HEK293 (cell line): ENCODE measurements around the gene RBMS3.

Source experiments
- CTCF ChIA-PET: fragments of 350-600 bp; formaldehyde crosslinking; extraction: SDS; loops from one replicate; lab custom pipeline; 2021; ENCODE audit warnings: antibody characterized with exemption; lab: Yijun Ruan, JAX
- POLR2A ChIA-PET: fragments of 300-600 bp; formaldehyde crosslinking; extraction: SDS; loops from one replicate; lab custom pipeline; 2020; ENCODE audit warnings: antibody characterized with exemption, inconsistent platforms; lab: Yijun Ruan, JAX
- H3K27ac ChIP-seq: fragments of 200-500 bp; sonication (Bioruptor generic); 2 replicates; pipeline ENCODE4 v1.5.1; 2014; ENCODE audit warnings: low read depth, low read length, control low read depth, inconsistent platforms; ENCODE audit errors: extremely low read depth
- H3K36me3 ChIP-seq, 2 experiments: fragments of 200-500 bp in 1 of 2; sonication (Bioruptor generic) in 1 of 2; 1 replicate in 1 of 2; 2 replicates in 1 of 2; pipeline ENCODE4 v1.5.1; 2014 to 2017; ENCODE audit warnings: inconsistent platforms in 2 of 2, low read length in 2 of 2; ENCODE audit not compliant: control insufficient read depth in 2 of 2, insufficient read depth in 1 of 2
- H3K4me1 ChIP-seq: fragments of 200-500 bp; sonication (Bioruptor generic); 2 replicates; pipeline ENCODE4 v1.5.1; 2014; ENCODE audit warnings: mild to moderate bottlenecking, low read length, inconsistent platforms; ENCODE audit not compliant: control insufficient read depth, insufficient read depth
- H3K4me3 ChIP-seq: 2 replicates; pipeline ENCODE4 v1.5.1; 2011; ENCODE audit warnings: low read depth, mild to moderate bottlenecking, control low read depth, low read length, moderate library complexity
- H3K9me3 ChIP-seq: fragments of 200-500 bp; sonication (Bioruptor generic); 2 replicates; pipeline ENCODE4 v1.5.1; 2014; ENCODE audit warnings: low read depth, low read length, inconsistent platforms; ENCODE audit not compliant: control insufficient read depth, insufficient read depth
- GFI1B ChIP-seq: fragments of 450-650 bp; formaldehyde crosslinking; IDR thresholded peaks from 2 replicates; pipeline ENCODE4 v1.5.1; 2016; ENCODE audit warnings: missing biosample characterization, missing genetic modification characterization
- GLI2 ChIP-seq: fragments of 450-650 bp; formaldehyde crosslinking; IDR thresholded peaks from 2 replicates; pipeline ENCODE4; 2017; ENCODE audit warnings: missing biosample characterization, missing genetic modification characterization, low read depth, borderline replicate concordance
- TCF7L2 ChIP-seq: IDR thresholded peaks from 2 replicates; pipeline ENCODE4 v1.6.1; 2011; ENCODE audit warnings: low read depth, mild to moderate bottlenecking, inconsistent platforms, low read length, moderate library complexity, borderline replicate concordance
- TRIM28 ChIP-seq: IDR thresholded peaks from 2 replicates; pipeline ENCODE4 v1.6.1; 2011; ENCODE audit warnings: low read length, control low read depth, borderline replicate concordance
- WT1 ChIP-seq: fragments of 450-650 bp; formaldehyde crosslinking; IDR thresholded peaks from 2 replicates; pipeline ENCODE4 v1.5.1; 2016; ENCODE audit warnings: missing biosample characterization, missing genetic modification characterization
- ZNF114 ChIP-seq: fragments of 450-650 bp; formaldehyde crosslinking; IDR thresholded peaks from 2 replicates; pipeline ENCODE4 v1.5.0; 2017; ENCODE audit warnings: missing biosample characterization, missing genetic modification characterization
- ZNF16 ChIP-seq: fragments of 450-650 bp; formaldehyde crosslinking; IDR thresholded peaks from 2 replicates; pipeline ENCODE4 v1.5.1; 2016; ENCODE audit warnings: low read depth, missing biosample characterization, missing genetic modification characterization
- ZNF175 ChIP-seq: fragments of 450-650 bp; formaldehyde crosslinking; IDR thresholded peaks from 2 replicates; pipeline ENCODE4 v1.5.1; 2016; ENCODE audit warnings: missing biosample characterization, missing genetic modification characterization
- ZNF37A ChIP-seq: fragments of 450-650 bp; IDR thresholded peaks from 2 replicates; pipeline ENCODE4 v1.5.1; 2018; ENCODE audit warnings: missing biosample characterization, missing genetic modification characterization
- ZNF423 ChIP-seq: fragments of 450-650 bp; formaldehyde crosslinking; IDR thresholded peaks from 2 replicates; pipeline ENCODE4 v1.5.1; 2016; ENCODE audit warnings: missing biosample characterization, missing genetic modification characterization
- ZNF561 ChIP-seq: fragments of 450-650 bp; IDR thresholded peaks from 2 replicates; pipeline ENCODE4 v1.5.1; 2018; ENCODE audit warnings: missing biosample characterization, missing genetic modification characterization, borderline replicate concordance
- ZNF624 ChIP-seq: fragments of 450-650 bp; formaldehyde crosslinking; IDR thresholded peaks from 2 replicates; pipeline ENCODE4 v1.5.1; 2017; ENCODE audit warnings: missing biosample characterization, missing genetic modification characterization
- ZNF785 ChIP-seq: fragments of 450-650 bp; formaldehyde crosslinking; IDR thresholded peaks from 2 replicates; pipeline ENCODE4 v1.5.1; 2016; ENCODE audit warnings: missing biosample characterization, missing genetic modification characterization
- ZSCAN30 ChIP-seq: fragments of 450-650 bp; IDR thresholded peaks from 2 replicates; pipeline ENCODE4 v1.5.1; 2018; ENCODE audit warnings: missing biosample characterization, mild to moderate bottlenecking, missing genetic modification characterization, moderate library complexity
- TF ChIP-seq, protein P1 (sequence below): fragments of 450-650 bp; formaldehyde crosslinking; IDR thresholded peaks from 2 replicates; pipeline ENCODE4 v1.5.1; 2016; ENCODE audit warnings: missing biosample characterization, missing genetic modification characterization
- TF ChIP-seq, protein P2 (sequence below): fragments of 450-650 bp; formaldehyde crosslinking; IDR thresholded peaks from 2 replicates; pipeline ENCODE4 v1.5.1; 2016; ENCODE audit warnings: missing biosample characterization, missing genetic modification characterization, borderline replicate concordance
- TF ChIP-seq, protein P3 (sequence below): fragments of 450-650 bp; formaldehyde crosslinking; IDR thresholded peaks from 2 replicates; pipeline ENCODE4 v1.5.1; 2017; ENCODE audit warnings: missing biosample characterization, missing genetic modification characterization
- TF ChIP-seq, protein P4 (sequence below): fragments of 450-650 bp; formaldehyde crosslinking; IDR thresholded peaks from 2 replicates; pipeline ENCODE4 v1.5.1; 2016; ENCODE audit warnings: missing biosample characterization, missing genetic modification characterization, borderline replicate concordance

The RBMS3 gene

DNA sequence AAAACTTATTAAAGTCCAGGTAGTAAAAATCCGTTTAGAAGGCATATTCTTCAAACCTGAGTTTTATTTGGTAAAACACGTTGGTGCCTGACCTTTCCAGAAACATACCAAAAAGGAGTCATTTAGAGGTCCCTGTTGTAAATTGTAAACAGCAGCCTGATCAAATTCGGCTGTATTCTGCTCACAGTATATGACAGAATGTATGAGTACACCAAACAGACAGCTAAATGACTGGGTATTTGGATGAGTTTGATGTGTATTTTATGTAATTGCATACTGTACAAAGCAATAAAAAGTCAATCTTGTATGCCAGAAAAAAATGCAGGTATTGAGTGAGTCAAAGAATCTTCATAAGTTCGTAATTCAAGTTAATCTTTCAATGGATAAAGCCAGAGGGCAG is 330.4 kb downstream of the RBMS3 start (continued):
- TF ChIP-seq ZSCAN30 (no peak), ZNF561 (no peak), TRIM28 (no peak), GFI1B (tag by site-specific recombination) (no peak), WT1 (no peak), ZNF16 (no peak), ZNF37A (tag by site-specific recombination) (no peak)
- TF ChIP-seq, protein P1, sequence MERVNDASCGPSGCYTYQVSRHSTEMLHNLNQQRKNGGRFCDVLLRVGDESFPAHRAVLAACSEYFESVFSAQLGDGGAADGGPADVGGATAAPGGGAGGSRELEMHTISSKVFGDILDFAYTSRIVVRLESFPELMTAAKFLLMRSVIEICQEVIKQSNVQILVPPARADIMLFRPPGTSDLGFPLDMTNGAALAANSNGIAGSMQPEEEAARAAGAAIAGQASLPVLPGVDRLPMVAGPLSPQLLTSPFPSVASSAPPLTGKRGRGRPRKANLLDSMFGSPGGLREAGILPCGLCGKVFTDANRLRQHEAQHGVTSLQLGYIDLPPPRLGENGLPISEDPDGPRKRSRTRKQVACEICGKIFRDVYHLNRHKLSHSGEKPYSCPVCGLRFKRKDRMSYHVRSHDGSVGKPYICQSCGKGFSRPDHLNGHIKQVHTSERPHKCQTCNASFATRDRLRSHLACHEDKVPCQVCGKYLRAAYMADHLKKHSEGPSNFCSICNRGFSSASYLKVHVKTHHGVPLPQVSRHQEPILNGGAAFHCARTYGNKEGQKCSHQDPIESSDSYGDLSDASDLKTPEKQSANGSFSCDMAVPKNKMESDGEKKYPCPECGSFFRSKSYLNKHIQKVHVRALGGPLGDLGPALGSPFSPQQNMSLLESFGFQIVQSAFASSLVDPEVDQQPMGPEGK (tag by site-specific recombination), result no peak

- H3K36me3 ChIP-seq, result no peaks in the 10 kb centered on the region
- ChIA-PET POLR2A (no interaction called here), CTCF (no interaction called here)
- H3K9me3 ChIP-seq, result no peaks in the 10 kb centered on the region
- H3K27ac ChIP-seq, result no peak overlapping the region
- no peaks in the 10 kb centered on the region for H3K4me1 ChIP-seq
- H3K4me3 ChIP-seq, result no peak overlapping the region
- no peak for TF ChIP-seq ZNF114 (tag by site-specific recombination)
- TF ChIP-seq ZNF624, result no peak
- no peak for TF ChIP-seq ZNF423 (tag by site-specific recombination)
- TF ChIP-seq, protein P2, sequence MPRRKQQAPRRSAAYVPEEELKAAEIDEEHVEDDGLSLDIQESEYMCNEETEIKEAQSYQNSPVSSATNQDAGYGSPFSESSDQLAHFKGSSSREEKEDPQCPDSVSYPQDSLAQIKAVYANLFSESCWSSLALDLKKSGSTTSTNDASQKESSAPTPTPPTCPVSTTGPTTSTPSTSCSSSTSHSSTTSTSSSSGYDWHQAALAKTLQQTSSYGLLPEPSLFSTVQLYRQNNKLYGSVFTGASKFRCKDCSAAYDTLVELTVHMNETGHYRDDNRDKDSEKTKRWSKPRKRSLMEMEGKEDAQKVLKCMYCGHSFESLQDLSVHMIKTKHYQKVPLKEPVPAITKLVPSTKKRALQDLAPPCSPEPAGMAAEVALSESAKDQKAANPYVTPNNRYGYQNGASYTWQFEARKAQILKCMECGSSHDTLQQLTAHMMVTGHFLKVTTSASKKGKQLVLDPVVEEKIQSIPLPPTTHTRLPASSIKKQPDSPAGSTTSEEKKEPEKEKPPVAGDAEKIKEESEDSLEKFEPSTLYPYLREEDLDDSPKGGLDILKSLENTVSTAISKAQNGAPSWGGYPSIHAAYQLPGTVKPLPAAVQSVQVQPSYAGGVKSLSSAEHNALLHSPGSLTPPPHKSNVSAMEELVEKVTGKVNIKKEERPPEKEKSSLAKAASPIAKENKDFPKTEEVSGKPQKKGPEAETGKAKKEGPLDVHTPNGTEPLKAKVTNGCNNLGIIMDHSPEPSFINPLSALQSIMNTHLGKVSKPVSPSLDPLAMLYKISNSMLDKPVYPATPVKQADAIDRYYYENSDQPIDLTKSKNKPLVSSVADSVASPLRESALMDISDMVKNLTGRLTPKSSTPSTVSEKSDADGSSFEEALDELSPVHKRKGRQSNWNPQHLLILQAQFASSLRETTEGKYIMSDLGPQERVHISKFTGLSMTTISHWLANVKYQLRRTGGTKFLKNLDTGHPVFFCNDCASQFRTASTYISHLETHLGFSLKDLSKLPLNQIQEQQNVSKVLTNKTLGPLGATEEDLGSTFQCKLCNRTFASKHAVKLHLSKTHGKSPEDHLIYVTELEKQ (tag by site-specific recombination), result no peak
- TF ChIP-seq ZNF175 (tag by site-specific recombination), result no peak
- TF ChIP-seq, protein P3, sequence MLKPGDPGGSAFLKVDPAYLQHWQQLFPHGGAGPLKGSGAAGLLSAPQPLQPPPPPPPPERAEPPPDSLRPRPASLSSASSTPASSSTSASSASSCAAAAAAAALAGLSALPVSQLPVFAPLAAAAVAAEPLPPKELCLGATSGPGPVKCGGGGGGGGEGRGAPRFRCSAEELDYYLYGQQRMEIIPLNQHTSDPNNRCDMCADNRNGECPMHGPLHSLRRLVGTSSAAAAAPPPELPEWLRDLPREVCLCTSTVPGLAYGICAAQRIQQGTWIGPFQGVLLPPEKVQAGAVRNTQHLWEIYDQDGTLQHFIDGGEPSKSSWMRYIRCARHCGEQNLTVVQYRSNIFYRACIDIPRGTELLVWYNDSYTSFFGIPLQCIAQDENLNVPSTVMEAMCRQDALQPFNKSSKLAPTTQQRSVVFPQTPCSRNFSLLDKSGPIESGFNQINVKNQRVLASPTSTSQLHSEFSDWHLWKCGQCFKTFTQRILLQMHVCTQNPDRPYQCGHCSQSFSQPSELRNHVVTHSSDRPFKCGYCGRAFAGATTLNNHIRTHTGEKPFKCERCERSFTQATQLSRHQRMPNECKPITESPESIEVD (tag by site-specific recombination), result no peak
- no peak for TF ChIP-seq ZNF785 (tag by site-specific recombination)
- TF ChIP-seq GLI2 (tag by site-specific recombination), result no peak
- TF ChIP-seq ZNF37A (tag by site-specific recombination), result no peak
- TF ChIP-seq, protein P4, sequence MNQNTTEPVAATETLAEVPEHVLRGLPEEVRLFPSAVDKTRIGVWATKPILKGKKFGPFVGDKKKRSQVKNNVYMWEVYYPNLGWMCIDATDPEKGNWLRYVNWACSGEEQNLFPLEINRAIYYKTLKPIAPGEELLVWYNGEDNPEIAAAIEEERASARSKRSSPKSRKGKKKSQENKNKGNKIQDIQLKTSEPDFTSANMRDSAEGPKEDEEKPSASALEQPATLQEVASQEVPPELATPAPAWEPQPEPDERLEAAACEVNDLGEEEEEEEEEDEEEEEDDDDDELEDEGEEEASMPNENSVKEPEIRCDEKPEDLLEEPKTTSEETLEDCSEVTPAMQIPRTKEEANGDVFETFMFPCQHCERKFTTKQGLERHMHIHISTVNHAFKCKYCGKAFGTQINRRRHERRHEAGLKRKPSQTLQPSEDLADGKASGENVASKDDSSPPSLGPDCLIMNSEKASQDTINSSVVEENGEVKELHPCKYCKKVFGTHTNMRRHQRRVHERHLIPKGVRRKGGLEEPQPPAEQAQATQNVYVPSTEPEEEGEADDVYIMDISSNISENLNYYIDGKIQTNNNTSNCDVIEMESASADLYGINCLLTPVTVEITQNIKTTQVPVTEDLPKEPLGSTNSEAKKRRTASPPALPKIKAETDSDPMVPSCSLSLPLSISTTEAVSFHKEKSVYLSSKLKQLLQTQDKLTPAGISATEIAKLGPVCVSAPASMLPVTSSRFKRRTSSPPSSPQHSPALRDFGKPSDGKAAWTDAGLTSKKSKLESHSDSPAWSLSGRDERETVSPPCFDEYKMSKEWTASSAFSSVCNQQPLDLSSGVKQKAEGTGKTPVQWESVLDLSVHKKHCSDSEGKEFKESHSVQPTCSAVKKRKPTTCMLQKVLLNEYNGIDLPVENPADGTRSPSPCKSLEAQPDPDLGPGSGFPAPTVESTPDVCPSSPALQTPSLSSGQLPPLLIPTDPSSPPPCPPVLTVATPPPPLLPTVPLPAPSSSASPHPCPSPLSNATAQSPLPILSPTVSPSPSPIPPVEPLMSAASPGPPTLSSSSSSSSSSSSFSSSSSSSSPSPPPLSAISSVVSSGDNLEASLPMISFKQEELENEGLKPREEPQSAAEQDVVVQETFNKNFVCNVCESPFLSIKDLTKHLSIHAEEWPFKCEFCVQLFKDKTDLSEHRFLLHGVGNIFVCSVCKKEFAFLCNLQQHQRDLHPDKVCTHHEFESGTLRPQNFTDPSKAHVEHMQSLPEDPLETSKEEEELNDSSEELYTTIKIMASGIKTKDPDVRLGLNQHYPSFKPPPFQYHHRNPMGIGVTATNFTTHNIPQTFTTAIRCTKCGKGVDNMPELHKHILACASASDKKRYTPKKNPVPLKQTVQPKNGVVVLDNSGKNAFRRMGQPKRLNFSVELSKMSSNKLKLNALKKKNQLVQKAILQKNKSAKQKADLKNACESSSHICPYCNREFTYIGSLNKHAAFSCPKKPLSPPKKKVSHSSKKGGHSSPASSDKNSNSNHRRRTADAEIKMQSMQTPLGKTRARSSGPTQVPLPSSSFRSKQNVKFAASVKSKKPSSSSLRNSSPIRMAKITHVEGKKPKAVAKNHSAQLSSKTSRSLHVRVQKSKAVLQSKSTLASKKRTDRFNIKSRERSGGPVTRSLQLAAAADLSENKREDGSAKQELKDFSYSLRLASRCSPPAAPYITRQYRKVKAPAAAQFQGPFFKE (tag by site-specific recombination), result no peak
- no peak for TF ChIP-seq TCF7L2
Measured at GRCh38 chr3:29612536-29612935, 331.7 kb downstream of the RBMS3 start.
